Measurements from ENCODE around the gene RNF169.

- no peak for TF ChIP-seq CTCF (IDR thresholded peaks at IDR 0.05)
- no peak for TF ChIP-seq EP300 (IDR thresholded peaks at IDR 0.05)
Measured at GRCh38 chr11:74845978-74846517, 97.4 kb downstream of the RNF169 start.
